Measurements from ENCODE around the gene PDZD11. TPM values are rescaled to one million over a fixed set of nuclear protein-coding genes. Genes with fewer than 3 reads are reported as not detected.

PDZD11 gene
- polyA plus RNA-seq, 1 donor from 2014 or later = 64.7 TPM

DNA sequence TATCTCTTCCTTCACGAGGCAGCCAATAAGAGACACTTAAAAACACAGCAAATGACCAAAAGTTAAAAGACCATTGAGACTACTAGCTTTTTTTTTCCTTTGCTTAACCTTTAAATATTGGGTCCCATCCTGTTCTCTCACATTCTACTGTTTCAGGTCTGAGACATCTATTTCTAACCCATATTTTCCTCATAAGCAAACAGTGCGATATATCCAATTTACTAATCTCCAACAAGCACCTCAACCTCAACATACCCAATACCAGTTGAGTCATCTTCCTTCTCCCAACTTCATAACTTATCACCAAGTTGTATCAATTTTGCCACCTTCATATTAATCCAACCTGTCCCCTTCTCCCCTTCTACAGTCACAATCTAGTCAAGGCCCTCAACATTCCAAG is 48.2 kb downstream of the PDZD11 start:
- no peak overlapping the region for H3K4me3 ChIP-seq (ENCODE audit: low read length)
- H3K27me3 ChIP-seq (ENCODE audit: insufficient read depth, low read depth, low read length) = no peaks in the 10 kb centered on the region
- H4K20me1 ChIP-seq (ENCODE audit: insufficient read depth) = no peaks in the 10 kb centered on the region
- no peaks in the 10 kb centered on the region for H3K9me2 ChIP-seq (ENCODE audit: insufficient read depth, low read length)
- no peak overlapping the region for H3K4me2 ChIP-seq (ENCODE audit: low read length)
- no peak overlapping the region for H3K9ac ChIP-seq (ENCODE audit: low read length)
- no peaks in the 10 kb centered on the region for H3K36me3 ChIP-seq (ENCODE audit: insufficient read depth, low read length)
- TF ChIP-seq SMC3 (conservative IDR thresholded peaks at IDR 0.05; ENCODE audit: poor library complexity) (no peak), RAD21 (conservative IDR thresholded peaks at IDR 0.05) (no peak), MXI1 (conservative IDR thresholded peaks at IDR 0.05; ENCODE audit: poor library complexity, severe bottlenecking) (no peak), EP300 (conservative IDR thresholded peaks at IDR 0.05; ENCODE audit: poor library complexity, severe bottlenecking) (no peak), TAF1 (IDR thresholded peaks at IDR 0.05; ENCODE audit: low read depth) (no peak), EZH2 (IDR thresholded peaks at IDR 0.05; ENCODE audit: borderline replicate concordance, insufficient read depth, low read length, poor library complexity, severe bottlenecking) (no peak), POLR2AphosphoS5 (IDR thresholded peaks at IDR 0.05) (no peak)
- TF ChIP-seq, protein P1, sequence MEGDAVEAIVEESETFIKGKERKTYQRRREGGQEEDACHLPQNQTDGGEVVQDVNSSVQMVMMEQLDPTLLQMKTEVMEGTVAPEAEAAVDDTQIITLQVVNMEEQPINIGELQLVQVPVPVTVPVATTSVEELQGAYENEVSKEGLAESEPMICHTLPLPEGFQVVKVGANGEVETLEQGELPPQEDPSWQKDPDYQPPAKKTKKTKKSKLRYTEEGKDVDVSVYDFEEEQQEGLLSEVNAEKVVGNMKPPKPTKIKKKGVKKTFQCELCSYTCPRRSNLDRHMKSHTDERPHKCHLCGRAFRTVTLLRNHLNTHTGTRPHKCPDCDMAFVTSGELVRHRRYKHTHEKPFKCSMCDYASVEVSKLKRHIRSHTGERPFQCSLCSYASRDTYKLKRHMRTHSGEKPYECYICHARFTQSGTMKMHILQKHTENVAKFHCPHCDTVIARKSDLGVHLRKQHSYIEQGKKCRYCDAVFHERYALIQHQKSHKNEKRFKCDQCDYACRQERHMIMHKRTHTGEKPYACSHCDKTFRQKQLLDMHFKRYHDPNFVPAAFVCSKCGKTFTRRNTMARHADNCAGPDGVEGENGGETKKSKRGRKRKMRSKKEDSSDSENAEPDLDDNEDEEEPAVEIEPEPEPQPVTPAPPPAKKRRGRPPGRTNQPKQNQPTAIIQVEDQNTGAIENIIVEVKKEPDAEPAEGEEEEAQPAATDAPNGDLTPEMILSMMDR (IDR thresholded peaks at IDR 0.05; ENCODE audit: poor library complexity, severe bottlenecking) = no peak
- TF ChIP-seq, protein P2, sequence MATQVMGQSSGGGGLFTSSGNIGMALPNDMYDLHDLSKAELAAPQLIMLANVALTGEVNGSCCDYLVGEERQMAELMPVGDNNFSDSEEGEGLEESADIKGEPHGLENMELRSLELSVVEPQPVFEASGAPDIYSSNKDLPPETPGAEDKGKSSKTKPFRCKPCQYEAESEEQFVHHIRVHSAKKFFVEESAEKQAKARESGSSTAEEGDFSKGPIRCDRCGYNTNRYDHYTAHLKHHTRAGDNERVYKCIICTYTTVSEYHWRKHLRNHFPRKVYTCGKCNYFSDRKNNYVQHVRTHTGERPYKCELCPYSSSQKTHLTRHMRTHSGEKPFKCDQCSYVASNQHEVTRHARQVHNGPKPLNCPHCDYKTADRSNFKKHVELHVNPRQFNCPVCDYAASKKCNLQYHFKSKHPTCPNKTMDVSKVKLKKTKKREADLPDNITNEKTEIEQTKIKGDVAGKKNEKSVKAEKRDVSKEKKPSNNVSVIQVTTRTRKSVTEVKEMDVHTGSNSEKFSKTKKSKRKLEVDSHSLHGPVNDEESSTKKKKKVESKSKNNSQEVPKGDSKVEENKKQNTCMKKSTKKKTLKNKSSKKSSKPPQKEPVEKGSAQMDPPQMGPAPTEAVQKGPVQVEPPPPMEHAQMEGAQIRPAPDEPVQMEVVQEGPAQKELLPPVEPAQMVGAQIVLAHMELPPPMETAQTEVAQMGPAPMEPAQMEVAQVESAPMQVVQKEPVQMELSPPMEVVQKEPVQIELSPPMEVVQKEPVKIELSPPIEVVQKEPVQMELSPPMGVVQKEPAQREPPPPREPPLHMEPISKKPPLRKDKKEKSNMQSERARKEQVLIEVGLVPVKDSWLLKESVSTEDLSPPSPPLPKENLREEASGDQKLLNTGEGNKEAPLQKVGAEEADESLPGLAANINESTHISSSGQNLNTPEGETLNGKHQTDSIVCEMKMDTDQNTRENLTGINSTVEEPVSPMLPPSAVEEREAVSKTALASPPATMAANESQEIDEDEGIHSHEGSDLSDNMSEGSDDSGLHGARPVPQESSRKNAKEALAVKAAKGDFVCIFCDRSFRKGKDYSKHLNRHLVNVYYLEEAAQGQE (IDR thresholded peaks at IDR 0.05; ENCODE audit: borderline replicate concordance) = no peak
- H3K79me2 ChIP-seq (replicated peaks; ENCODE audit: insufficient read depth, low read length) = no peaks in the 10 kb centered on the region
- H3K9me3 ChIP-seq (ENCODE audit: low read length) = no peaks in the 10 kb centered on the region
- no peak overlapping the region for H2AFZ ChIP-seq (ENCODE audit: low read depth, low read length)
- no peak overlapping the region for H3K27ac ChIP-seq (ENCODE audit: low read length)
- H3F3A ChIP-seq (ENCODE audit: insufficient read depth, low read length, poor library complexity, severe bottlenecking) = no peaks in the 10 kb centered on the region

DNA sequence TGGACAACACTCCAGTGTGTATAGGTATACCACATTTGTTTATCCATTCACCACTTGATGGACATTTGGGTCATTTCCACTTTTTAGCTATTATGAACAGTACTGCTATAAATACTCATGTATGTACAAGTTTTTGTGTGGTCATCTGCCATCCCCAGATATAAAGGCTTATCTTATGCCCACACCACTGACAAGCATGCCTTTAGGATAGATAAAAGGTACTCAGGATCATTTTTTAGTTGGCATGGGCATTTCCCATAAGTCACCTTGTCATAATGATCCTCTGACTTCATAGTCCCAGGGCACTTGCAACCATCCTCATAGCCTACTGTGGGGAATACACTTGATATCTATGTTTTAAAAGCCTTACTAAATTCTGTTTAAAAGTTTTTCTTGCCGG is 49.0 kb downstream of the PDZD11 start:
- no peak overlapping the region for H3K9ac ChIP-seq (ENCODE audit: low read length)
- H3K79me2 ChIP-seq (replicated peaks; ENCODE audit: insufficient read depth, low read length) = no peaks in the 10 kb centered on the region
- no peak overlapping the region for H3K27ac ChIP-seq (ENCODE audit: low read length)
- H3F3A ChIP-seq (ENCODE audit: insufficient read depth, low read length, poor library complexity, severe bottlenecking) = no peaks in the 10 kb centered on the region
- H3K9me3 ChIP-seq (ENCODE audit: low read length) = no peaks in the 10 kb centered on the region
- no peaks in the 10 kb centered on the region for H4K20me1 ChIP-seq (ENCODE audit: insufficient read depth)
- TF ChIP-seq SMC3 (conservative IDR thresholded peaks at IDR 0.05; ENCODE audit: poor library complexity) (no peak), EP300 (conservative IDR thresholded peaks at IDR 0.05; ENCODE audit: poor library complexity, severe bottlenecking) (no peak), TAF1 (IDR thresholded peaks at IDR 0.05; ENCODE audit: low read depth) (no peak), MXI1 (conservative IDR thresholded peaks at IDR 0.05; ENCODE audit: poor library complexity, severe bottlenecking) (no peak)
- H3K4me3 ChIP-seq (ENCODE audit: low read length) = no peak overlapping the region
- H2AFZ ChIP-seq (ENCODE audit: low read depth, low read length) = no peak overlapping the region
- no peaks in the 10 kb centered on the region for H3K9me2 ChIP-seq (ENCODE audit: insufficient read depth, low read length)
- H3K4me2 ChIP-seq (ENCODE audit: low read length) = no peak overlapping the region
- no peaks in the 10 kb centered on the region for H3K27me3 ChIP-seq (ENCODE audit: insufficient read depth, low read depth, low read length)
- no peaks in the 10 kb centered on the region for H3K36me3 ChIP-seq (ENCODE audit: insufficient read depth, low read length)

Small RNAs within 50 kb of the gene (small RNA-seq; reads per million reads assigned to genes)
- gene RNA5SP507 = 0.08 to 0.74 (median 0.69) reads per million in 3 experiments

Other genes starting within 250 kb of the PDZD11 start
- not detected in 2 replicates for gene AWAT2, start 240.0 kb downstream of the PDZD11 start, polyA plus RNA-seq
- not detected in 2 replicates for gene OTUD6A, start 227.5 kb downstream of the PDZD11 start, polyA plus RNA-seq
- 80.8 and 94.1 TPM in 2 replicates for gene IGBP1, start 156.5 kb downstream of the PDZD11 start, polyA plus RNA-seq
- gene DGAT2L6, start 112.4 kb downstream of the PDZD11 start, polyA plus RNA-seq = not detected in 2 replicates
- not detected in 2 replicates for gene AWAT1, start 55.3 kb downstream of the PDZD11 start, polyA plus RNA-seq
- not detected in 2 replicates for gene P2RY4, start 29.7 kb downstream of the PDZD11 start, polyA plus RNA-seq
- gene ARR3, start 21.6 kb downstream of the PDZD11 start, polyA plus RNA-seq = not detected in 2 replicates
- gene RAB41, start 7.8 kb downstream of the PDZD11 start, polyA plus RNA-seq = not detected in 2 replicates
- 1.1 and 2.7 TPM in 2 replicates for gene KIF4A, start 177 bp upstream of the PDZD11 start, polyA plus RNA-seq
- 0.84 TPM in 1 of 2 replicates, not detected in the other for gene GDPD2, start 133.4 kb upstream of the PDZD11 start, polyA plus RNA-seq
- gene DLG3, start 154.9 kb upstream of the PDZD11 start, polyA plus RNA-seq = 62.2 and 66.5 TPM in 2 replicates